GM15510 (cell line): ENCODE measurements around the gene ARMH4.

Experiments
- POLR2A ChIP-seq: IDR thresholded peaks from 3 replicates; pipeline ENCODE4 v1.6.1; 2011; ENCODE audit warnings: borderline replicate concordance; ENCODE audit not compliant: insufficient read length; ENCODE audit errors: extremely low read depth

Gene ARMH4

DNA sequence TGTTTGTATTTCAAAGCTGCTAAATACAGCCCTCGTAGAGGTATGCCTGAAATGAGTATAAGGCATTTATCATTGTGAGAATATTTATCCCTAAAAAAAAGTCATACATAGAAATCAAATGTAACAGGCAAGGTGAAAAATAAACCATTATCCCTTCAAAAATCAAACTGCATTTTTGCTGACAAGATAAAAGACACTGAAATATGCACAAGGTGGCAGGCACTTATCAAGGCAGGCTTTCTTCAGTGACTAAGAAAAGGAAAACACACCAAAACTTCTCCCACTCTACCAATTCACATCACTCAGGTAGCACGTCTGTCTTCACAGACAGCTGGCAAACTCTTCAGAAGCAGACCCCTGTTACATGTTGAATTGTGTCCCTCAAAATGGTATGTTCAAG, 23.6 kb downstream of the ARMH4 start:
- TF ChIP-seq POLR2A = no peak

GRCh38 chr14:58121530-58122186, 30.4 kb downstream of the ARMH4 start:
- TF ChIP-seq POLR2A = no peak

DNA sequence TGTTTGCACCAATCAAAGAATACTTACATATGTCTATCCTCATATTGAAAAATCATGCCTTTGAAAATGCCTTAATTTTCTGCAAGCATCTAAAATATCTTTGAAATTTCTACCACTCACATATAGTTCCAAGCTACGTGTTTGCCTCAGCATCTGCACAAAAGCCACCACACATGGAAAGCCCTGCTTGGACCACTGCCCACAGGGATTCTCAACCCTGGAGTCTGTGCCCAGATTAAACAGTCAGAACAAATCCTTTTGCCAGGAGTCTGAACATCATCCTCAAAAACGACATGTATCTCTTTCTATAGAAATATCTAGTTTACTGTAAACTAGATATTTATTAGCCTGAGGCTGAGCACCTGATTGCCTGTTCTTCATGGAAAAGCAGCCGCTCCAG, 32.6 kb downstream of the ARMH4 start:
- TF ChIP-seq POLR2A = no peak

- TF ChIP-seq POLR2A = no peak
These were observed 33.8 kb downstream of the ARMH4 start for GRCh38 chr14:58118097-58118815.

DNA sequence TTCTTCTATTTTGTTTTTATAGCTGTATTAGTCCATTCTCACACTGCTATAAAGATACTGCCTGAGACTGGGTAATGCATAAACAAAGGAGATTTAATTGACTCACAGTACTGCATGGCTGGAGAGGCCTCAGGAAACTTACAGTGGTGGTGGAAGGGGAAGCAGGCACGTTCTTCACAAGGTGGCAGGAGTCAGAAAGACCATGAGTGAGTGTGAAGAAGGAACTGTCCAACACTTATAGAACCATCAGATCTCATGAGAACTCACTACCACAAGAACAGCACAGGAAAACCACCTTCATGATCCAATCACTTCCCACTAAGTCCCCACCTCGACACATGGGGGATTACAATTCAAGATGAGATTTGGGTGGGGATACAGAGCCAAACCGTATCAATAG, 42.3 kb downstream of the ARMH4 start:
- no peak for TF ChIP-seq POLR2A

DNA sequence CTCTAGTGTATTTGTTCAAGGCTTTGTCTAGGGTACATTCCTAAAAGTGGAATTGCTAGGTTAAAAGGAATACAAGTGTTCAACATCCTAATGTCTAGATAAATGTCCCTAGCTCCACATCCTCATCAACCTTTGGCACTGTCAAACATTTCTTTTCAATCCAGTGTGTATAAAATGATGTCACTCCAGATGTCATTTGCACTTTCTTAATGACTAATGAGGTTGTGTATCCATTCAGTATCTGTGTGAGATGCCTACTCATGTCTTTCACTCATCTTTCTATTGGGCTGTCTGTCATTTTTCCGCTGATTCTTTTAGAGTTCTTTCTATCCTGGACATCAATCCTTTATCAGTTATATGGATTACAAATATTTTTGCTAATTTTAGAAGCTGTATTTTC, 43.3 kb downstream of the ARMH4 start:
- TF ChIP-seq POLR2A = no peak

DNA sequence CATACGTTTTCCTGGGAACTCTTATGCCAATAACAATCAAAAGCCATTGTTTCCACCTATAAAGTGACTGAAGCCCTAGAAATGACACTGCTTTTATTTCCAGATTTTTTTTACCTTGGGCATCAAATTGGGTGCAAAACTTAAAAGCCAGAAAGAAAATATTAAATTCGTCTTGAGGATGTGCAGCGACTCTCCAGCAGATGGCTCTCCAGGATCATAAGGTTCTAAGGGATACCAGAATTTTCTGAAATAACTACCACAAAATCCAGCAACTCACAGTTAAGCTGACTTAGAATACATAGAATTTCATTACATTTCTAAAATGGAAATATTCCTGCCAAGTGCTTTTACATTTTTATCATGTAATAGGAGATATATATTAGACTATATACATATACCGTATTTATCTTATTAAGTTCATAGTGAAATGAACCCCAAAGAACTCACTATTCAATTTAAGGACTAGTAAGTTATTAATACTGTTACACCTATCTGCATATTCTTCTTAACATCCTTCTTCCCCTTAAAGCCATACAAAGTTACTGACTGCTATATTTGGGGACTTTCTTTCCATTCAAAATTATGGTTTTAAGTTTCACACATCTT, 44.0 kb downstream of the ARMH4 start:
- TF ChIP-seq POLR2A = no peak

DNA sequence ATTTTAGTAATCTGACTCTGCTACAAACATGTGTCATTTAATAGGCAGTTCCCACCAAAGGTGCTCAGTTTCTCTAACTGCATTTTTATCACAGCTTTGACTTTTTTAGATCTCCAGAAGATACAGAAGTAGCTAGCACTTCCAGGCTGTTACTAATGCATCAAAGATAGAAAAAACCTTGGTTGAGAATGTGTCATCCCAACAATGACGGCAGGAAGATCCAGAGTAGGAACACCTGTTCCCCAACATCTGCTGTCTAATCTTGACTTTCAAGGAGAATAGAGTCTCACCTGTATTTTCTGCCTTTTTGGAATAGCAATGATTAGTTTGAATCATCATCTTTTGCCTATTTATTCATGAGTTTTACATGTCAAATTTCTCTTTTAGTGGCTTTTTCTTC, 45.0 kb downstream of the ARMH4 start:
- TF ChIP-seq POLR2A = no peak

DNA sequence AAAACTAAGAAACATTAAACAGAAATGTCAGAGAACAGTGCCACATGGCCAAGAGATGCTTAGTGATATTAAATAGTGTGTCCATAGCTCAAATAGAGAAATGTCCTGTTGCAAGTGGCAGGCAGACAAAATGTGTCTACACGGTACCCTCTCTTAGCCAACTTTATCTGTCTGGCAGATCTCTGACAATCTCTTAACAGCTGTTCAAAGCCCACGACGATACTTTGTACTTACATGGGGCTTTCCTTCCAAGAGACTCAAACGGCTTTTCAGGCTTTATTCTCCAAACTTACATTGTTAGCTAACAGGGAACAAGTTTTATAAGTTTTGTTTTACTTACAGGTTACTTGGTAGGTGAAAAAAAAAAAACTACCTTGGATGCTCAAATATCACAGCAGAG, 45.6 kb downstream of the ARMH4 start:
- no peak for TF ChIP-seq POLR2A

DNA sequence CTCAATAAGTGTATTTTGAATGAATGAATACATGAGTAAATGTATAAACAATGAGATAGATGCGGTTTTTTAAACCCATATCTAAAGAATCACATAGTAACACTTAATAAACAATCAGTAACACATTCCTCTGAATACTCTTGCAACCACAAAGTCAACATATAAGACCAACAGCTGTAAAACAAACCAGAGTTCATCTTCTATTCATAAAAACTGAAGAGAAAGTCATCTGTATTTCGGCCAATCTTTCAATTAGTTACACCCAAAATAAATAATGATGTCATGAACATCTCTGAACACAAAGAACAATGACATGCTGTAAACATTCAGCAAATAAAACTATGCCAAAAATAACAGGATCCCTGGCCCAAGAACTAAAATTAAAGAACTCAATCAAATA, 47.2 kb downstream of the ARMH4 start:
- TF ChIP-seq POLR2A = no peak

- TF ChIP-seq POLR2A = no peak
These were observed 51.2 kb downstream of the ARMH4 start for GRCh38 chr14:58100735-58101368.

DNA sequence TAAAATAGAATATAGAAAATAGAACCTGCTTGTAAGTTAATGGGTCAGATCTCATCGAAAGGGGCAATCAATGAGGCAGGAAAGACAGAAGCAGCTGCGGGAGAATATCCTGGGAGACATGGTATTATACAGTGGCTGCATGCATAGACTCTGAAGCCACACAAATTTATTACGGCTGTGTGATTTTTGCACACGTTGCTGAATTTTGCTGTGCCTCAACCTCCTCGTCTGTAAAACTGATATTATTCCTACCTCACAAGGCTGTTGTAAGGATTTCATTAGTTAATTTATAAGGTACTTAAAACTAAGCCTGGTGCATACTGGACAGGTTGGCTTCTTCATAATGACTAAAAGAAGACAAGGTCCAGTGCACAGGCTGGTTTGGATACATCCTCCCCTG, 52.3 kb downstream of the ARMH4 start:
- no peak for TF ChIP-seq POLR2A

DNA sequence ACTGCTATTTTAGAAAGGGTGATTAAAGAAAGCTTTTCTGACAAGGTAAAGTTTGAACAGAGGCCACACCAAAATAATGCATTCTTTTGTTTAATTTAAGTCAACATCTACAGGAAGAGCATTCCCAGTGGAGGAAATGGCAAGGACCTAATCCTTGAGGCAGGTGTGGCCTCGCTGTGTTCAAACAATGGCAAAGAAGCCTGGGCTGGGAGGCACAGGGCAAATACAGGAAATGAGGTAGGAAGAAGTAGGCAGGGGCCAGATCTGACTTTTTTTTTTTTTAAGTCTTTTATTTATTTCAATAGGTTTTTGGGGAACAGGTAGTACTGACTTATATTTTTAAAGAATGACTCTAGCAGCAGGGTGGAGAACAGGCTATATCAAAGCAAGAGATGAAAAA, 53.5 kb downstream of the ARMH4 start:
- TF ChIP-seq POLR2A = no peak

DNA sequence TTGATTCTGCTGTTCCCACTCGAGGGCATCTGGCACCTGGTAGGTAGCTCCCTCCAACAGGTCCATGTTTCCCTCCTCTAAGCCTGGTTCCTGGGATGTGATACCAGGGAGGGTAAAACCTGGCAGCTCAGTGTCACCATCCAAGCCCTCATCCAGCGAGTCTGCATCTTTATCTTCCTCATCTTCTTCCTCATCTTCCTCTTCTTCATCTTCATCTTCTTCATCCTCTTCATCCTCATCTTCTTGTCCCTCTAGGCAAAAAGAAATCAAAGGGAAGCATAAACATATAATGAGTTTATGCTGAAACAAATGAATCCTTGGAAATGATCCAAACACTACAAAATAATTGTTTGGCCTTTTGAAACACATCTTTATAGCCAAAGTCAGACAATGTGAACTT, 55.3 kb downstream of the ARMH4 start:
- TF ChIP-seq POLR2A = no peak

DNA sequence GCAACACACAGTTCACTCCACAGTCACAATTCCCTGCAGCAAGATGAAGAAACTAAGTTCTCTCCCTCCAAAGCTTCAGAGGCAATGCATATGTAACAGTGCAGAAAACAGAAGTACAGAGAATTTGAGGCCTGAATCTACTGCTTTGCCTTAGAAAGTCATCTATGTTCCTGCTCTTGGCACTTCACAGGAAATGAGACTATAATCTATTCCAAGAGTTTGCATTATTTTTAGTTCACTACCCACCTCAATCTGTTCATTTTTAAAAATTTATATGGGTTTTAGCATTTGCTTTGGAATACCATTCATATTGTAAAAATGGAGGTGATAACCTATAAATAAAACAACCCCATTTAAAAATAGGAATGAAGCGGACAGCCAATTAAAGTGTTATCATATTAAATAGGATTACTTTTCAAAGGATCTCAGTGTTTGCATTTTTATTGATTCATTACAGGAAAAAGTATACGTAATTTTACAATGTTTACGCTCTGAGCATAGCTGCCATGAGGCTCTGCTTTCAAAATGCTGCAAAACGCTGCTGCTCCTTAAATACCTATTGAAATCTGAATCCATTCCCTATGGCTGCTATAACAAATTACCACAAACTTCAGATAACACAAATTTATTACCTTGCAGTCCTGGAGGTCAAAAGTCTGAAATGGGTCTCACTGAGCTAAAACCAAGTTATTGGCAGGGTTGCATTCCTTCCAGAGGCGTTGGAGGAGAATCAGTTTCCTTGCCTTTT, 60.0 kb downstream of the ARMH4 start:
- TF ChIP-seq POLR2A = no peak

DNA sequence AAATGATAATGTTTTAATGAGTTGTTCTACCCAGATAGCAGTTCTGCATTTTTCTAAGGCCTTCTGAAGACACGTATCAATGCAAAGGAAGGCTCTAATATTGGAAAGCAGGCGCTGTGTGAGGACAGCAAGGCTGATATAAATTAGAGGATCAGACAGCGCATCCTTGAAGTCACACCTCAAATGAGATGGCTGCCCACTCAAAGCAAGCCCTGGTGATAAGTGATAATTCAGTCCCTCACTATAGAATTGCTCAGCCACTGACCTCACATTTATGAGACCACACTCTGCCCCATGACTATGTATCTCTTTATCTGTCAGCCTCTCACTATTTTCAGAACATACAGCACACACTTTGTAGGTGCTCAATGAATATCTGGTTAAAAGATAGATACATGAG, 62.4 kb downstream of the ARMH4 start:
- TF ChIP-seq POLR2A = no peak

GRCh38 chr14:58088961-58089360, 63.1 kb downstream of the ARMH4 start:
- no peak for TF ChIP-seq POLR2A
